ENCODE results near the gene MAP7D1.

Gene MAP7D1

GRCh38 chr1:36114371-36114770 is 41.6 kb upstream of the MAP7D1 start:
- DNase-seq (ENCODE audit: low read depth, low spot score), result no peak
- H3K36me3 ChIP-seq (ENCODE audit: insufficient read depth, insufficient read length, low read length), result no peaks in the 10 kb centered on the region
- peaks cover 35% of the 10 kb centered on the region for H3K4me1 ChIP-seq (ENCODE audit: insufficient read depth, insufficient read length)
- no peaks in the 10 kb centered on the region for H3K9me3 ChIP-seq (ENCODE audit: insufficient read depth, low read length)
- H3K4me3 ChIP-seq (ENCODE audit: insufficient read length, low read depth), result no peak overlapping the region
- no peaks in the 10 kb centered on the region for H3K27me3 ChIP-seq (ENCODE audit: insufficient read depth, insufficient read length)
- TF ChIP-seq YY1 (IDR thresholded peaks at IDR 0.05; ENCODE audit: insufficient read depth, insufficient read length) (no peak), SUZ12 (IDR thresholded peaks at IDR 0.05; ENCODE audit: extremely low read depth, insufficient read depth, insufficient read length) (no peak), ZNF274 (IDR thresholded peaks at IDR 0.05; ENCODE audit: low read depth, low read length) (no peak)
- peak overlapping the region; percentile 18 for H3K9ac ChIP-seq (ENCODE audit: insufficient read length, low read depth)

DNA sequence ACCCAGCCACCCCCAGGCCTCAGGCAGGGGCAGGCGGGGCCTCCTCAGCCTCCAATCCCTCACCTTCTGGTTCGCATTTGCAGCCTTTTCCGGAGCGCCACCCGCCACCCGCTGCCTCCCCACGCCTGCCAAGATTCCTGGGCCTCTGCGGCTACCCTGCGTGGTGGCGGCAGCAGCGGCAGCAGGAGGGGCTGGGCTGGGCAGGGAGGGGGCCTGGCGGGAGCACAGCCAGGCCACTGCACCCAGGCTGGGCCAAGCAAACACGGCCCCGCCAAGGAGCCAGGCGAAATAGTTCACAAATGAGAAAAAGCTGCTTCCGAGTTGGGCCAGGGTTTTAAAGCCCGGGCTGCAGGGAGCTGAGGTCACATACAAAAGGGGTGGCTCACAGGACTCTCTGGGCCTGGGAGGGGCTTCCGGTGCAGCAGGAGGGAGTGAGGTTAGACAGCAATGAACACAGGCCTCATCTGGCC is 40.7 kb upstream of the MAP7D1 start:
- H3K9ac ChIP-seq (ENCODE audit: insufficient read length, low read depth), result peak overlapping the region; percentile 34
- DNase-seq (ENCODE audit: low read depth, low spot score), result no peak
- peaks cover 36% of the 10 kb centered on the region for H3K4me1 ChIP-seq (ENCODE audit: insufficient read depth, insufficient read length)
- no peaks in the 10 kb centered on the region for H3K9me3 ChIP-seq (ENCODE audit: insufficient read depth, low read length)
- no peaks in the 10 kb centered on the region for H3K36me3 ChIP-seq (ENCODE audit: insufficient read depth, insufficient read length, low read length)
- TF ChIP-seq YY1 (IDR thresholded peaks at IDR 0.05; ENCODE audit: insufficient read depth, insufficient read length), result no peak
- no peaks in the 10 kb centered on the region for H3K27me3 ChIP-seq (ENCODE audit: insufficient read depth, insufficient read length)
- no peak overlapping the region for H3K4me3 ChIP-seq (ENCODE audit: insufficient read length, low read depth)

- Histone ChIP-seq H3K27me3 (ENCODE audit: insufficient read depth, insufficient read length) (no peaks in the 10 kb centered on the region), H3K9ac (ENCODE audit: insufficient read length, low read depth) (no peak overlapping the region), H3K36me3 (ENCODE audit: insufficient read depth, insufficient read length, low read length) (no peaks in the 10 kb centered on the region), H3K4me3 (ENCODE audit: insufficient read length, low read depth) (no peak overlapping the region), H3K4me1 (ENCODE audit: insufficient read depth, insufficient read length) (peaks cover 36% of the 10 kb centered on the region), H3K9me3 (ENCODE audit: insufficient read depth, low read length) (no peaks in the 10 kb centered on the region)
- DNase-seq (ENCODE audit: low read depth, low spot score), result no peak
- TF ChIP-seq YY1 (IDR thresholded peaks at IDR 0.05; ENCODE audit: insufficient read depth, insufficient read length) (no peak), SUZ12 (IDR thresholded peaks at IDR 0.05; ENCODE audit: extremely low read depth, insufficient read depth, insufficient read length) (no peak), ZNF274 (IDR thresholded peaks at IDR 0.05; ENCODE audit: low read depth, low read length) (no peak)
Observed at GRCh38 chr1:36115931-36116330, 40.0 kb upstream of the MAP7D1 start.

DNA sequence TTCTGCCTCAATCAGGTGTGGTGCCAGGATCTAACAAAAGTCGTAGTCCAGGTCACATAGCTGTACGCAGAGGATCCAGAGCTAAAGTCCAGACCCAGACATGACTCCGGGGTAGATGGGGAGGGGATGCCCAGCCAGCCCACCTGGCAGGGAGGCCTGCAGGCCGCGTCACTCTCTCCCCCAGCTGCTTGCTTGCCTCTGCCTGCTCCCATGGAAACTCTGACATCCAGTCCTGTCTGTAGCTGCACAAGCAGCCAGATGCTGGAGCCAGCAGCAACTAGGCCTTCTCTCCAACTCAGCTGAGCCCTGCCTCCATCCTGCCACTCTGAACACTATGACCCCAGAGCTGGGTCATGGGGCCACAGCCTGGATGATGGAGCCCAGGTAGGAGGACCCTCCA is 39.1 kb upstream of the MAP7D1 start:
- DNase-seq (ENCODE audit: low read depth, low spot score), result no peak

GRCh38 chr1:36118447-36119204 is 37.3 kb upstream of the MAP7D1 start:
- no peak for DNase-seq (ENCODE audit: low read depth, low spot score)
- peaks cover 15% of the 10 kb centered on the region for H3K27me3 ChIP-seq (ENCODE audit: insufficient read depth, insufficient read length)
- no peak overlapping the region for H3K9ac ChIP-seq (ENCODE audit: insufficient read length, low read depth)
- no peak overlapping the region for H3K4me3 ChIP-seq (ENCODE audit: insufficient read length, low read depth)
- TF ChIP-seq SUZ12 (IDR thresholded peaks at IDR 0.05; ENCODE audit: extremely low read depth, insufficient read depth, insufficient read length) (no peak), YY1 (IDR thresholded peaks at IDR 0.05; ENCODE audit: insufficient read depth, insufficient read length) (no peak), ZNF274 (IDR thresholded peaks at IDR 0.05; ENCODE audit: low read depth, low read length) (no peak)
- H3K9me3 ChIP-seq (ENCODE audit: insufficient read depth, low read length), result no peaks in the 10 kb centered on the region
- H3K36me3 ChIP-seq (ENCODE audit: insufficient read depth, insufficient read length, low read length), result no peaks in the 10 kb centered on the region
- peaks cover 31% of the 10 kb centered on the region for H3K4me1 ChIP-seq (ENCODE audit: insufficient read depth, insufficient read length)

More for the DNA sequence above, 39.1 kb upstream of the MAP7D1 start:
- TF ChIP-seq YY1 (IDR thresholded peaks at IDR 0.05; ENCODE audit: insufficient read depth, insufficient read length) (no peak), ZNF274 (IDR thresholded peaks at IDR 0.05; ENCODE audit: low read depth, low read length) (no peak), SUZ12 (IDR thresholded peaks at IDR 0.05; ENCODE audit: extremely low read depth, insufficient read depth, insufficient read length) (no peak)
- H3K9ac ChIP-seq (ENCODE audit: insufficient read length, low read depth), result peak overlapping the region; percentile 6
- no peaks in the 10 kb centered on the region for H3K36me3 ChIP-seq (ENCODE audit: insufficient read depth, insufficient read length, low read length)
- H3K4me1 ChIP-seq (ENCODE audit: insufficient read depth, insufficient read length), result peaks cover 36% of the 10 kb centered on the region
- H3K27me3 ChIP-seq (ENCODE audit: insufficient read depth, insufficient read length), result no peaks in the 10 kb centered on the region
- no peak overlapping the region for H3K4me3 ChIP-seq (ENCODE audit: insufficient read length, low read depth)
- H3K9me3 ChIP-seq (ENCODE audit: insufficient read depth, low read length), result no peaks in the 10 kb centered on the region

- TF ChIP-seq SUZ12 (IDR thresholded peaks at IDR 0.05; ENCODE audit: extremely low read depth, insufficient read depth, insufficient read length) (no peak), YY1 (IDR thresholded peaks at IDR 0.05; ENCODE audit: insufficient read depth, insufficient read length) (no peak), ZNF274 (IDR thresholded peaks at IDR 0.05; ENCODE audit: low read depth, low read length) (no peak)
- Histone ChIP-seq H3K4me1 (ENCODE audit: insufficient read depth, insufficient read length) (peaks cover 27% of the 10 kb centered on the region), H3K4me3 (ENCODE audit: insufficient read length, low read depth) (no peak overlapping the region), H3K9me3 (ENCODE audit: insufficient read depth, low read length) (no peaks in the 10 kb centered on the region), H3K27me3 (ENCODE audit: insufficient read depth, insufficient read length) (peaks cover 24% of the 10 kb centered on the region), H3K36me3 (ENCODE audit: insufficient read depth, insufficient read length, low read length) (no peaks in the 10 kb centered on the region), H3K9ac (ENCODE audit: insufficient read length, low read depth) (no peak overlapping the region)
- DNase-seq (ENCODE audit: low read depth, low spot score), result no peak
Observed at GRCh38 chr1:36119456-36119855, 36.5 kb upstream of the MAP7D1 start.

GRCh38 chr1:36122062-36123030 is 33.6 kb upstream of the MAP7D1 start:
- peaks cover 32% of the 10 kb centered on the region for H3K4me1 ChIP-seq (ENCODE audit: insufficient read depth, insufficient read length)
- no peak for TF ChIP-seq YY1 (IDR thresholded peaks at IDR 0.05; ENCODE audit: insufficient read depth, insufficient read length)
- no peak for TF ChIP-seq SUZ12 (IDR thresholded peaks at IDR 0.05; ENCODE audit: extremely low read depth, insufficient read depth, insufficient read length)
- TF ChIP-seq ZNF274 (IDR thresholded peaks at IDR 0.05; ENCODE audit: low read depth, low read length), result no peak
- H3K9me3 ChIP-seq (ENCODE audit: insufficient read depth, low read length), result no peaks in the 10 kb centered on the region
- peaks cover 49% of the 10 kb centered on the region for H3K27me3 ChIP-seq (ENCODE audit: insufficient read depth, insufficient read length)
- no peaks in the 10 kb centered on the region for H3K36me3 ChIP-seq (ENCODE audit: insufficient read depth, insufficient read length, low read length)
- no peak for DNase-seq (ENCODE audit: low read depth, low spot score)
- no peak overlapping the region for H3K9ac ChIP-seq (ENCODE audit: insufficient read length, low read depth)
- no peak overlapping the region for H3K4me3 ChIP-seq (ENCODE audit: insufficient read length, low read depth)
